GM18951 (cell line): ENCODE measurements around the gene SLC36A3.

Experiments used
- POLR2A ChIP-seq: IDR thresholded peaks from 4 replicates; pipeline ENCODE4 v1.6.1; 2011; ENCODE audit warnings: mild to moderate bottlenecking; ENCODE audit not compliant: insufficient read length, insufficient read depth; ENCODE audit errors: extremely low read depth
- in situ Hi-C: fragments of 300-500 bp; cut with MboI; formaldehyde crosslinking; loops from one replicate; pipeline ENCODE4 v1.12.0; 2022; ENCODE audit warnings: low sequenced_read_pairs, mixed read lengths, inconsistent platforms; ENCODE audit not compliant: unreplicated experiment

SLC36A3 gene

DNA sequence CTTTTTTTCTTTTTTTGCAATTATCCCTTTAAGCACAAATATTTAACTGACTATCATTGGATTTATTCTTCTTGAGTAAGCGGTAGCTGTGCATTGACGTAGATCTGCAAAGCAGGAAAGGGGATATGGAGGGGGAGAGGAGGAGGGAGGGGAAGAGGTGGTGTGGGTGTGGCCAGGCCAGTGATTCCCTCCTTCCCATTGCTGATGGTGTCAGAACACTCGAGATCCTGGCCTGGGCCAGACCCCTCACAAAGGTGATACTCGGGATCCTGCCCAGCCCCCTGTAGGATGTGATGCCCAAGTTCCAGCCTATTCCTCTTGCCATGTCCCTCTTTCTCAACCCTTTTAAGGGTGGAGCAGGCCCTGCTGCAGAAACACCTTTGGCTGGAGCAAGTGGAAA is 9.9 kb downstream of the SLC36A3 start:
- in situ Hi-C loops: no loop called here
- TF ChIP-seq POLR2A: no peak

DNA sequence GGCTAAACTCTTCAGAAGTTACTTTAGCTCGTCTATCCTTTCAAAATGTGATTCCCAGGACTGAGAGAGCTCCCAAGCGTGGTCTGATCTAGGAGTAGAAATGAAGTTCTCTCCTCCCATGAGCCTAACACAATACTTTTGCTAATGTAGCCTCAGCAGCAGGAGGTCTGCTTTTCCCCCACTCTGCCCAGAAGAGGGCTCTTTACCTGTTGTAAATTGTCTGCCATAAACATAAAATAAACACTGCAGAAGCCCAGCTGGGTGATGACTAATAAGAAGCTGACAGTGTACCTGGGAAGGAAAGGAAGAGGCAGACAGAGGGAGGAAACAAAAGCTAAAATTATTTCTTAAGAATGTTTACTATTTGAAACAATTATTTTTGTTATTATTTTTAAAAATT is 15.4 kb downstream of the SLC36A3 start:
- in situ Hi-C loops: no loop called here
- no peak for TF ChIP-seq POLR2A

DNA sequence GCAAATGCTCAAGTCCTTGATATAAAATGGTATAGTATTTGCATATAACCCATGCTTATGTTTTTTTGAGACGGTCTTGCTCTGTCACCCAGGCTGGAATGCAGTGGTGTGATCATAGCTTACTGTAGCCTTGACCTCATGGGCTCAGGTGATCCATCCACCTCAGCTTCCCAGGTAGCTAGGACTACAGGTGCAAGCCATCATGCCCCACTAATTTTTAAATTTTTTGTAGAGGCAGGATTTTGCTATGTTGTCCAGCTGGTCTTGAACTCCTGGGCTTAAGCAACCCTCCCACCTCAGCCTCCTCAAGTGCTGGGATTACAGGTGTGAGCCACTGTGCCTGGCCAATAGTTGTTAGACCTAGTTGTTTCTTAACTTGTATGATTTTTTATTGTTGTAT is 17.3 kb downstream of the SLC36A3 start:
- TF ChIP-seq POLR2A: no peak
- in situ Hi-C loops: no loop called here

DNA sequence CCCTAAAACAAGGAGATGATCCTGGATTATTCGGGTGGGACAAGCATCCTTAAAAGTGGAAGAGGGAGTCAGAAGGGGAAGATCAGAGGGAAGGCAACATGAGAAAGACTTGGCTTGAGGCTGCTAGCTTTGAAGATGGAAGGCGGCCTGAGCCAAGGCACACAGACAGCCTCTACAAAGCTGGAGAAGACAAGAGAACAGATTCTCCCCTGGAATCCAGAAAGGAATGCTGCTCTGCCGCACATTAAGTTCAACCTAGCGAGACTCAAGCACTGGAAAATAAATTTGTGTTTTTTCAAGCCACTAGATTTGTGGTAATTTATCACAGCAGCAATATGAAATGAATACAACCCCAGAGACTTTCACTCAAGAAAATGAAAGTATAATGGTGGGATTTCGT is 17.9 kb downstream of the SLC36A3 start:
- no peak for TF ChIP-seq POLR2A
- in situ Hi-C loops: no loop called here

- in situ Hi-C loops: no loop called here
- no peak for TF ChIP-seq POLR2A
Observed at GRCh38 chr5:151284392-151284967, 19.1 kb downstream of the SLC36A3 start.

- in situ Hi-C loops: no loop called here
- no peak for TF ChIP-seq POLR2A
Observed at GRCh38 chr5:151283120-151283825, 20.3 kb downstream of the SLC36A3 start.

- in situ Hi-C loops: no loop called here
- no peak for TF ChIP-seq POLR2A
Observed at GRCh38 chr5:151281001-151281639, 22.4 kb downstream of the SLC36A3 start.

- no peak for TF ChIP-seq POLR2A
Observed at GRCh38 chr5:151280443-151280842, 23.1 kb downstream of the SLC36A3 start.

GRCh38 chr5:151278845-151279244 is 24.7 kb downstream of the SLC36A3 start:
- no peak for TF ChIP-seq POLR2A
- in situ Hi-C loops: no loop called here

More at GRCh38 chr5:151280443-151280842, 23.1 kb downstream of the SLC36A3 start:
- in situ Hi-C loops: no loop called here

- in situ Hi-C loops: no loop called here
- TF ChIP-seq POLR2A: no peak
Observed at GRCh38 chr5:151275803-151276202, 27.8 kb downstream of the SLC36A3 start.

- in situ Hi-C loops: no loop called here
Observed at GRCh38 chr5:151274666-151275065, 28.9 kb downstream of the SLC36A3 start.

GRCh38 chr5:151271336-151271735 is 32.2 kb downstream of the SLC36A3 start:
- in situ Hi-C loops: no loop called here
- no peak for TF ChIP-seq POLR2A

More at GRCh38 chr5:151274666-151275065, 28.9 kb downstream of the SLC36A3 start:
- no peak for TF ChIP-seq POLR2A

DNA sequence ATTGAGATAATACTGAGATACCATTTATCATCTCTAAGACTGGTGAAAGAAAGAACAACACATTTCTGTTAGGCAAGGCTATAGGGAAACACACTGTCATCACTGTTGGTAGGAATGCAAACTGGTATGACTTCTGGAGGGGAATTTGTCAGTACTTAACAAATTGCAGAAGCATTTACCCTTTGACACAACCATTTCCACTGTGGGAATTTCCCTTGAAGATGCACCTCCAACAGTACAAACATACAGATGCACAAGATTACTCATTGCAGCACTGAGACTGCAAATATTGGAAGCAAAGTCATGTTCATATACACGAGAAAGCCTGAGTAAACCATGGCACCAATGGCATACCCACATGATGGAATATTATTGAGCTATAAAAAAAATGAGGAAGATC is 33.0 kb downstream of the SLC36A3 start:
- in situ Hi-C loops: no loop called here
- no peak for TF ChIP-seq POLR2A
